ENCODE data around the gene TRABD2A. TPM values are rescaled to one million over a fixed set of nuclear protein-coding genes. Genes with fewer than 3 reads are reported as not detected.
A peak's percentile ranks its signal among the peaks of the same experiment; 100 is the strongest.

Gene TRABD2A
- total and polyA plus RNA-seq, 2 donors from 2014 or later = 2.1 to 3.4 TPM

GRCh38 chr2:84905181-84906107 lies 24.6 kb upstream of the TRABD2A start, which contains the start of gene TMSB10:
TMSB10 (plus strand) TSS chr2:84905656.
- H3K4me3 ChIP-seq (ENCODE audit: low read length in 3 of 3) = peak within 1 kb of the TSS; percentile 88 to 95 (median 88)
- peak within 1 kb of the TSS; percentile 82 to 97 (median 89) for H3K9ac ChIP-seq (ENCODE audit: low read length in 3 of 3)
- TF ChIP-seq CTCF (IDR thresholded peaks at IDR 0.05; ENCODE audit: borderline replicate concordance, extremely low read depth, insufficient read depth) = peak; percentile 20
- peaks cover 0 to 4% (median 2%) of the 10 kb centered on the region in 3 donors for H3K4me1 ChIP-seq (ENCODE audit: control insufficient read depth in 2 of 3, insufficient read depth in 2 of 3, low read depth in 1 of 3, low read length in 3 of 3)
- FAIRE-seq = no peak
- H3K27me3 ChIP-seq (ENCODE audit: control insufficient read depth, insufficient read depth, low read length) = no peaks in the 10 kb centered on the region
- H3K36me3 ChIP-seq (ENCODE audit: control insufficient read depth in 2 of 3, insufficient read depth in 3 of 3, low read length in 3 of 3) = peaks cover 0 to 7% (median 0%) of the 10 kb centered on the region in 3 donors
- H3K9me3 ChIP-seq (ENCODE audit: control insufficient read depth in 2 of 3, insufficient read depth in 1 of 3, low read length in 3 of 3) = no peaks in the 10 kb centered on the region
- peak; percentile 91 to 97 (median 94) for DNase-seq
- H3K27ac ChIP-seq (ENCODE audit: low read depth in 2 of 2, low read length in 2 of 2) = peak within 1 kb of the TSS; percentile 87 to 88
- intact Hi-C loops (cut with DNase I) = no loop called here

- FAIRE-seq = no peak
- Histone ChIP-seq H3K36me3 (ENCODE audit: control insufficient read depth in 2 of 3, insufficient read depth in 3 of 3, low read length in 3 of 3) (peaks cover 0 to 7% (median 0%) of the 10 kb centered on the region in 3 donors), H3K27ac (ENCODE audit: low read depth in 2 of 2, low read length in 2 of 2) (peak overlapping the region in 1 of 2 donors; percentile 64), H3K9me3 (ENCODE audit: control insufficient read depth in 2 of 3, insufficient read depth in 1 of 3, low read length in 3 of 3) (no peaks in the 10 kb centered on the region), H3K27me3 (ENCODE audit: control insufficient read depth, insufficient read depth, low read length) (no peaks in the 10 kb centered on the region), H3K4me1 (ENCODE audit: control insufficient read depth in 2 of 3, insufficient read depth in 2 of 3, low read depth in 1 of 3, low read length in 3 of 3) (peaks cover 0 to 4% (median 2%) of the 10 kb centered on the region in 3 donors), H3K9ac (ENCODE audit: low read length in 3 of 3) (peak overlapping the region in 2 of 3 donors; percentile 42 to 57), H3K4me3 (ENCODE audit: low read length in 3 of 3) (peak overlapping the region; percentile 71 to 88 (median 73))
- DNase-seq = peak; percentile 76 to 95 (median 86)
- no peak for TF ChIP-seq CTCF (IDR thresholded peaks at IDR 0.05; ENCODE audit: borderline replicate concordance, extremely low read depth, insufficient read depth)
- intact Hi-C loops (cut with DNase I) = no loop called here
Observed at GRCh38 chr2:84904717-84905174, 23.9 kb upstream of the TRABD2A start.

- Histone ChIP-seq H3K27ac (ENCODE audit: low read depth in 2 of 2, low read length in 2 of 2) (no peak overlapping the region), H3K36me3 (ENCODE audit: control insufficient read depth in 2 of 3, insufficient read depth in 3 of 3, low read length in 3 of 3) (peaks cover 0 to 2% (median 0%) of the 10 kb centered on the region in 3 donors), H3K4me3 (ENCODE audit: low read length in 3 of 3) (peak overlapping the region in 1 of 3 donors; percentile 88), H3K27me3 (ENCODE audit: control insufficient read depth, insufficient read depth, low read length) (no peaks in the 10 kb centered on the region), H3K9ac (ENCODE audit: low read length in 3 of 3) (peak overlapping the region in 1 of 3 donors; percentile 42), H3K4me1 (ENCODE audit: control insufficient read depth in 2 of 3, insufficient read depth in 2 of 3, low read depth in 1 of 3, low read length in 3 of 3) (peaks cover 0 to 4% (median 2%) of the 10 kb centered on the region in 3 donors), H3K9me3 (ENCODE audit: control insufficient read depth in 2 of 3, insufficient read depth in 1 of 3, low read length in 3 of 3) (no peaks in the 10 kb centered on the region)
- no peak for DNase-seq
- TF ChIP-seq CTCF (IDR thresholded peaks at IDR 0.05; ENCODE audit: borderline replicate concordance, extremely low read depth, insufficient read depth) = no peak
- intact Hi-C loops (cut with DNase I) = no loop called here
- no peak for FAIRE-seq
Observed at GRCh38 chr2:84904151-84904550, 23.3 kb upstream of the TRABD2A start.

Measured in kidney (tissue), 14 donors.